GM12878 (cell line): ENCODE data around the gene VPS39. TPM values are rescaled to one million over a fixed set of nuclear protein-coding genes. Genes with fewer than 3 reads are reported as not detected.

Experiments
- ATAC-seq: fragments of 200-7000 bp; cut with Tn5 transposase; 3 replicates; pipeline ENCODE4 v1.9.1; 2020; ENCODE audit warnings: mild to moderate bottlenecking, moderate library complexity
- BruUV-seq: library from RNA; stranded (reverse); fragments of 400-500 nt; replicated peaks from 2 replicates; lab custom pipeline; 2021; lab: Mats Ljungman, UMichigan
- CTCF ChIA-PET: fragments of 300-600 bp; sonication (Branson Sonifier 250); formaldehyde crosslinking; extraction: SDS; loops from one replicate; lab custom pipeline; 2021; ENCODE audit warnings: inconsistent platforms; lab: Yijun Ruan, JAX
- POLR2A ChIA-PET: fragments of 350-600 bp; formaldehyde crosslinking; extraction: SDS; loops from one replicate; lab custom pipeline; 2021; ENCODE audit warnings: inconsistent platforms; lab: Charles Lee
- RAD21 ChIA-PET: fragments of 300-600 bp; sonication (Branson Sonifier 250); formaldehyde crosslinking; loops from one replicate; lab custom pipeline; 2023; ENCODE audit warnings: antibody characterized with exemption; ENCODE audit not compliant: unreplicated experiment; lab: Charles Lee
- SMC1A ChIA-PET: fragments of 300-600 bp; sonication (Branson Sonifier 250); formaldehyde crosslinking; loops from one replicate; lab custom pipeline; 2023; ENCODE audit not compliant: unreplicated experiment, uncharacterized antibody; lab: Charles Lee
- DNase-seq: peaks from one replicate; pipeline ENCODE4 v3.0.0-alpha.2; 2011; ENCODE audit warnings: low read depth, low spot score
- FAIRE-seq: peaks from 3 replicates; lab custom pipeline; 2011; peaks lifted over from hg19 to GRCh38; lab: Jason Lieb, UNC
- H2AFZ ChIP-seq: 2 replicates; pipeline ENCODE4 v1.6.0; 2011; ENCODE audit warnings: low read depth, low read length, control low read depth; ENCODE audit not compliant: control insufficient read depth
- H3K27ac ChIP-seq: 2 replicates; pipeline ENCODE4 v1.5.1; 2011; ENCODE audit warnings: control low read depth; ENCODE audit not compliant: control insufficient read depth, insufficient read depth
- H3K27me3 ChIP-seq, 2 experiments: replicated peaks in 1 of 2; 2 replicates each; pipeline versions ENCODE4 v1.6.0 to v1.6.1; 2011; ENCODE audit warnings: low read length in 1 of 2; ENCODE audit not compliant: control insufficient read depth in 2 of 2, insufficient read depth in 2 of 2
- H3K36me3 ChIP-seq, 2 experiments: 2 replicates each; pipeline ENCODE4 v1.5.1; 2011; ENCODE audit warnings: low read length in 1 of 2; ENCODE audit not compliant: control insufficient read depth in 2 of 2, insufficient read depth in 2 of 2
- H3K4me1 ChIP-seq: 2 replicates; pipeline ENCODE4 v1.6.1; 2011; ENCODE audit warnings: mild to moderate bottlenecking, low read length, moderate library complexity, mixed read lengths; ENCODE audit not compliant: control insufficient read depth, insufficient read depth
- H3K4me2 ChIP-seq: 2 replicates; pipeline ENCODE4 v1.6.0; 2011; ENCODE audit warnings: control low read depth; ENCODE audit not compliant: control insufficient read depth, insufficient read depth
- H3K4me3 ChIP-seq: fragments of 200-600 bp; sonication (generic); 2 replicates; pipeline ENCODE4 v1.5.1; 2016
- H3K79me2 ChIP-seq: 2 replicates; pipeline ENCODE4 v1.6.0; 2011; ENCODE audit warnings: low read length; ENCODE audit not compliant: control insufficient read depth, insufficient read depth
- H3K9ac ChIP-seq: 2 replicates; pipeline ENCODE4 v1.8.0; 2011; ENCODE audit warnings: low read length, control low read depth, mixed read lengths; ENCODE audit not compliant: control insufficient read depth, insufficient read depth
- H3K9me3 ChIP-seq: replicated peaks from 3 replicates; pipeline ENCODE4 v1.5.1; 2011; ENCODE audit warnings: mild to moderate bottlenecking, low read length; ENCODE audit not compliant: control insufficient read depth, insufficient read depth
- H4K20me1 ChIP-seq: 2 replicates; pipeline ENCODE4 v1.6.0; 2011; ENCODE audit not compliant: control insufficient read depth, insufficient read depth
- ATF7 ChIP-seq: fragments of 450-650 bp; IDR thresholded peaks from 2 replicates; pipeline ENCODE4 v1.6.1; 2016; ENCODE audit warnings: low read depth, mild to moderate bottlenecking
- BCL11A ChIP-seq: IDR thresholded peaks from 2 replicates; pipeline ENCODE4 v1.6.1; 2011; ENCODE audit warnings: low read depth, low read length
- BRCA1 ChIP-seq: IDR thresholded peaks from 2 replicates; pipeline ENCODE4 v1.6.1; 2011; ENCODE audit warnings: low read depth, low read length, improper control_type of control experiment
- E4F1 ChIP-seq: fragments of 450-650 bp; IDR thresholded peaks from 2 replicates; pipeline ENCODE4 v1.6.1; 2018; ENCODE audit warnings: borderline replicate concordance, mild to moderate bottlenecking; ENCODE audit not compliant: partially characterized antibody
- GATAD2B ChIP-seq: fragments of 450-650 bp; conservative IDR thresholded peaks from 2 replicates; pipeline ENCODE4 v1.6.1; 2017; ENCODE audit warnings: low read depth, mild to moderate bottlenecking, moderate library complexity
- RAD21 ChIP-seq: IDR thresholded peaks from 2 replicates; pipeline ENCODE4 v1.6.1; 2011; ENCODE audit warnings: mild to moderate bottlenecking, low read depth, low read length, moderate library complexity; ENCODE audit not compliant: insufficient read depth
- RB1 ChIP-seq: fragments of 450-650 bp; formaldehyde crosslinking; IDR thresholded peaks from 2 replicates; pipeline ENCODE4 v1.6.1; 2017; ENCODE audit warnings: mild to moderate bottlenecking, borderline replicate concordance
- RELA ChIP-seq: fragments of 450-650 bp; IDR thresholded peaks from 2 replicates; pipeline ENCODE4 v1.8.0; 2014; ENCODE audit warnings: borderline replicate concordance; ENCODE audit not compliant: partially characterized antibody
- SMAD1 ChIP-seq: fragments of 450-650 bp; IDR thresholded peaks from 2 replicates; pipeline ENCODE4 v1.6.1; 2018; ENCODE audit warnings: mild to moderate bottlenecking, low read depth; ENCODE audit not compliant: partially characterized antibody
- SRF ChIP-seq, 2 experiments: IDR thresholded peaks; 2 replicates each; pipeline ENCODE4 v1.6.1; 2011; ENCODE audit warnings: low read depth in 2 of 2, low read length in 2 of 2, mild to moderate bottlenecking in 1 of 2, moderate library complexity in 1 of 2
- SUZ12 ChIP-seq: fragments of 200-600 bp; sonication (generic); IDR thresholded peaks from one replicate; pipeline ENCODE4 v1.6.1; 2018; ENCODE audit warnings: antibody characterized with exemption, mild to moderate bottlenecking; ENCODE audit not compliant: unreplicated experiment
- WGBS: methylation state at CpG from one replicate; pipeline ENCODE4 v1.1.6; 2016; ENCODE audit warnings: low lambda C conversion rate; ENCODE audit not compliant: insufficient replicate concordance, insufficient coverage; ENCODE audit errors: missing lambda C conversion rate; 5-methylcytosine and 5-hydroxymethylcytosine counted together
- in situ Hi-C: fragments of 300-500 bp; cut with MboI; formaldehyde crosslinking; loops from 9 replicates; pipeline ENCODE4 v1.14.3; 2018; ENCODE audit warnings: mixed read lengths
- intact Hi-C: fragments of 100-400 bp; cut with micrococcal nuclease; formaldehyde crosslinking; loops from one replicate; pipeline ENCODE4 v1.14.2; 2022; ENCODE audit not compliant: unreplicated experiment
- polyA plus RNA-seq, 11 experiments: library from polyadenylated mRNA; depleted of rRNA in 4 of 11; unstranded in 6 of 11; stranded (reverse) in 5 of 11; fragments of >200 nt; fragmentation: Nextera tagmentation in 4 of 11; fragmentation: Illumina TruSeq in 1 of 11; extraction: Ambion mirVana in 4 of 11; extraction: Trizol in 1 of 11; gene quantifications; 1 replicate in 1 of 11; 2 replicates in 10 of 11; pipeline versions ENCODE4 v1.2.1 to v1.2.3, GENCODE V29; 2011 to 2016; ENCODE audit warnings: inconsistent platforms in 2 of 11, missing spikeins in 2 of 11, low read depth in 1 of 11
- total RNA-seq, 4 experiments: library from RNA; depleted of rRNA in 3 of 4; stranded (reverse); fragments of >200 nt in 3 of 4; fragmentation: Illumina TruSeq in 1 of 4; extraction: Trizol in 1 of 4; gene quantifications; 2 replicates each; pipeline versions ENCODE4 v1.2.1 to v1.2.3, GENCODE V29; 2013 to 2021

VPS39 gene
- total and polyA plus RNA-seq, 10 of the 15 experiments (the other 5 are each of a cell fraction or from before 2014, with no cell fraction given) = 4.9 to 50.0 (median 36.2) TPM

- H3K9ac ChIP-seq = no peak overlapping the region
- H3K27me3 ChIP-seq = no peaks in the 10 kb centered on the region
- in situ Hi-C loops (no loop called here), intact Hi-C loops (loop anchor here (5.0 kb wide), 1 partner anchor 51 kb away; no protein-coding TSS in a partner anchor)
- no peaks in the 10 kb centered on the region for H3K4me1 ChIP-seq
- DNase-seq = no peak
- BruUV-seq = no TSS peak
- H3K9me3 ChIP-seq = no peaks in the 10 kb centered on the region
- H3K4me2 ChIP-seq = no peak overlapping the region
- no peak for FAIRE-seq
- H4K20me1 ChIP-seq = no peaks in the 10 kb centered on the region
- ChIA-PET RAD21 (interaction anchor here (0.8 to 1.0 kb wide), 2 partner anchors 38 to 55 kb away, joined by 3 read pairs; no protein-coding TSS in a partner anchor), POLR2A (no interaction called here), CTCF (interaction anchor here (0.7 to 4.1 kb wide), 5 partner anchors 23 to 144 kb away, joined by 3 to 16 read pairs (median 5); no protein-coding TSS in a partner anchor), SMC1A (interaction anchor here (0.6 kb wide), 1 partner anchor 1003 kb away, joined by 3 read pairs; no protein-coding TSS in a partner anchor)
- TF ChIP-seq SUZ12 (no peak), SMAD1 (no peak), GATAD2B (no peak), RAD21 (no peak), BCL11A (no peak), BRCA1 (no peak), SRF (IDR thresholded peaks at IDR 0.05; ENCODE audit: low read depth in 2 of 2, low read length in 2 of 2) (no peak), E4F1 (no peak), RELA (no peak), ATF7 (no peak), RB1 (no peak)
- no peak overlapping the region for H3K27ac ChIP-seq
- no peak overlapping the region for H3K4me3 ChIP-seq
- no peaks in the 10 kb centered on the region for H3K36me3 ChIP-seq
- no peak for ATAC-seq
- no peaks in the 10 kb centered on the region for H3K79me2 ChIP-seq
- no peak overlapping the region for H2AFZ ChIP-seq
- WGBS = 26% methylated on average over 4 of the region's 4 CpGs
Measured at GRCh38 chr15:42133356-42133755, 74.7 kb downstream of the VPS39 start.
